Endothelial cell of umbilical vein (primary cell): Measurements from ENCODE around the gene GEMIN5. TPM values are rescaled to one million over a fixed set of nuclear protein-coding genes. Genes with fewer than 3 reads are reported as not detected.

ENCODE experiments used
- BruUV-seq: library from RNA; stranded (reverse); fragments of 400-500 nt; replicated peaks from 2 replicates; lab custom pipeline; 2021; lab: Mats Ljungman, UMichigan
- CTCF ChIA-PET: fragments of 300-600, 350-600 bp; sonication (Branson Sonifier 250); formaldehyde crosslinking; loops from one replicate; lab custom pipeline; 2021; ENCODE audit warnings: antibody characterized with exemption, inconsistent platforms; lab: Charles Lee
- POLR2A ChIA-PET: fragments of 300-600, 350-600 bp; sonication (Branson Sonifier 250); formaldehyde crosslinking; loops from one replicate; lab custom pipeline; 2021; ENCODE audit warnings: antibody characterized with exemption, inconsistent platforms; lab: Charles Lee
- DNase-seq: peaks from one replicate; pipeline ENCODE4 v3.0.0-alpha.2; 2011; ENCODE audit warnings: low read depth, low spot score
- FAIRE-seq: peaks from 2 replicates; lab custom pipeline; 2011; peaks lifted over from hg19 to GRCh38; lab: Jason Lieb, UNC
- H2AFZ ChIP-seq: 2 replicates; pipeline ENCODE4 v1.6.0; 2012; ENCODE audit warnings: low read depth, low read length, control low read depth, inconsistent platforms
- H3K27ac ChIP-seq: 2 replicates; pipeline ENCODE4 v1.5.1; 2011; ENCODE audit warnings: low read depth, mild to moderate bottlenecking, control low read depth, low read length, moderate library complexity; ENCODE audit not compliant: insufficient read depth
- H3K27me3 ChIP-seq, 2 experiments: 2 replicates each; pipeline versions ENCODE4 v1.6.0 to v1.6.1; 2011; ENCODE audit warnings: low read length in 2 of 2, mixed read lengths in 1 of 2; ENCODE audit not compliant: control insufficient read depth in 2 of 2, insufficient read depth in 2 of 2
- H3K36me3 ChIP-seq, 2 experiments: 2 replicates in 1 of 2; 3 replicates in 1 of 2; pipeline ENCODE4 v1.5.1; 2011; ENCODE audit warnings: low read length in 2 of 2, mild to moderate bottlenecking in 1 of 2, moderate library complexity in 1 of 2; ENCODE audit not compliant: control insufficient read depth in 2 of 2, insufficient read depth in 2 of 2; ENCODE audit errors: extremely low read depth in 1 of 2
- H3K4me1 ChIP-seq: 3 replicates; pipeline ENCODE4 v1.5.1; 2011; ENCODE audit warnings: mild to moderate bottlenecking, low read length; ENCODE audit not compliant: control insufficient read depth, insufficient read depth; ENCODE audit errors: extremely low read depth
- H3K4me2 ChIP-seq: 2 replicates; pipeline ENCODE4 v1.6.1; 2011; ENCODE audit warnings: low read length, control low read depth, mixed read lengths; ENCODE audit not compliant: insufficient read depth
- H3K4me3 ChIP-seq, 3 experiments: fragments of 200-600 bp in 1 of 3; sonication (generic), shearing (Covaris generic) in 1 of 3; replicated peaks in 1 of 3; 2 replicates each; pipeline ENCODE4 v1.5.1; 2011 to 2016; ENCODE audit warnings: control low read depth in 3 of 3, low read length in 3 of 3, mild to moderate bottlenecking in 2 of 3, inconsistent platforms in 1 of 3, low read depth in 1 of 3, moderate library complexity in 1 of 3; ENCODE audit not compliant: insufficient read depth in 1 of 3
- H3K79me2 ChIP-seq: 2 replicates; pipeline ENCODE4 v1.6.0; 2012; ENCODE audit warnings: low read length, inconsistent platforms; ENCODE audit not compliant: control insufficient read depth, insufficient read depth
- H3K9ac ChIP-seq: replicated peaks from 2 replicates; pipeline ENCODE3; 2011; ENCODE audit warnings: low read length, control low read depth; ENCODE audit not compliant: insufficient read depth; ENCODE audit errors: extremely low read depth
- H3K9me1 ChIP-seq: replicated peaks from 3 replicates; pipeline ENCODE4 v1.6.0; 2011; ENCODE audit warnings: mild to moderate bottlenecking, low read length; ENCODE audit not compliant: control insufficient read depth, insufficient read depth; ENCODE audit errors: extremely low read depth
- H3K9me3 ChIP-seq: replicated peaks from 2 replicates; pipeline ENCODE4 v1.5.1; 2012; ENCODE audit warnings: low read length, inconsistent platforms; ENCODE audit not compliant: control insufficient read depth, insufficient read depth
- H4K20me1 ChIP-seq: replicated peaks from 2 replicates; pipeline ENCODE3; 2011; ENCODE audit warnings: mild to moderate bottlenecking, low read length; ENCODE audit not compliant: control insufficient read depth, insufficient read depth; ENCODE audit errors: extremely low read depth
- EZH2 ChIP-seq: IDR thresholded peaks from 2 replicates; pipeline ENCODE4 v1.6.1; 2012; ENCODE audit warnings: borderline replicate concordance, low read depth, mild to moderate bottlenecking, moderate library complexity, low read length, inconsistent platforms; ENCODE audit not compliant: severe bottlenecking
- FOS ChIP-seq: IDR thresholded peaks from 2 replicates; pipeline ENCODE4 v1.6.1; 2011; ENCODE audit warnings: mild to moderate bottlenecking, low read length, moderate library complexity, borderline replicate concordance; ENCODE audit not compliant: insufficient read depth
- GATA2 ChIP-seq: IDR thresholded peaks from 2 replicates; pipeline ENCODE4 v1.7.0; 2011; ENCODE audit warnings: low read depth, mild to moderate bottlenecking, moderate library complexity, mixed read lengths, low read length; ENCODE audit not compliant: insufficient read length, insufficient read depth
- JUN ChIP-seq: IDR thresholded peaks from 2 replicates; pipeline ENCODE4 v1.6.1; 2011; ENCODE audit warnings: borderline replicate concordance, low read depth; ENCODE audit not compliant: insufficient read length, insufficient read depth
- MYC ChIP-seq: IDR thresholded peaks from one replicate; pipeline ENCODE4 v1.6.1; 2011; ENCODE audit warnings: mild to moderate bottlenecking, low read depth, low read length
- POLR2A ChIP-seq: IDR thresholded peaks from 2 replicates; pipeline ENCODE4 v1.6.1; 2012; ENCODE audit warnings: low read depth, mild to moderate bottlenecking, control low read depth, low read length
- POLR2AphosphoS5 ChIP-seq: IDR thresholded peaks from 2 replicates; pipeline ENCODE4 v1.6.1; 2012; ENCODE audit warnings: low read depth, mild to moderate bottlenecking, control low read depth, low read length, moderate library complexity; ENCODE audit not compliant: insufficient read depth
- dilution Hi-C: fragments of 300-500 bp; cut with MboI; formaldehyde crosslinking; loops from one replicate; pipeline ENCODE4 v1.15.0; 2019; ENCODE audit warnings: low sequenced_read_pairs; ENCODE audit not compliant: extremely low pct_ligation_motif_present
- intact Hi-C: fragments of 100-400 bp; cut with micrococcal nuclease; formaldehyde crosslinking; loops from one replicate; pipeline ENCODE4 v1.10.0; 2022
- polyA plus RNA-seq, 4 experiments: library from polyadenylated mRNA; depleted of rRNA in 3 of 4; stranded (reverse) in 3 of 4; unstranded in 1 of 4; fragments of >200 nt; gene quantifications; 2 replicates each; pipeline versions ENCODE4 v1.2.1 to v1.2.3, GENCODE V29; 2011 to 2012; ENCODE audit warnings: missing spikeins in 1 of 4
- total RNA-seq: library from RNA; stranded (reverse); gene quantifications from 2 replicates; pipeline ENCODE4 v1.2.3, GENCODE V29; 2021
- TF ChIP-seq, protein P1 (sequence below), 2 donors: IDR thresholded peaks; 1 replicate in 1 of 2; 2 replicates in 1 of 2; pipeline ENCODE4 v1.5.1; 2011; ENCODE audit warnings: low read length in 2 of 2, mild to moderate bottlenecking in 2 of 2, moderate library complexity in 2 of 2, control low read depth in 1 of 2, inconsistent platforms in 1 of 2, low read depth in 1 of 2; ENCODE audit not compliant: insufficient read depth in 1 of 2; ENCODE audit errors: extremely low read depth in 1 of 2
- TF ChIP-seq, protein P2 (sequence below): IDR thresholded peaks from 2 replicates; pipeline ENCODE4 v1.6.1; 2011; ENCODE audit not compliant: insufficient read depth, insufficient read length

The GEMIN5 gene
- total and polyA plus RNA-seq, 2 donors (not counting 3 experiments of a cell fraction or from before 2014, with no cell fraction given) = 7.2 to 23.1 TPM

DNA sequence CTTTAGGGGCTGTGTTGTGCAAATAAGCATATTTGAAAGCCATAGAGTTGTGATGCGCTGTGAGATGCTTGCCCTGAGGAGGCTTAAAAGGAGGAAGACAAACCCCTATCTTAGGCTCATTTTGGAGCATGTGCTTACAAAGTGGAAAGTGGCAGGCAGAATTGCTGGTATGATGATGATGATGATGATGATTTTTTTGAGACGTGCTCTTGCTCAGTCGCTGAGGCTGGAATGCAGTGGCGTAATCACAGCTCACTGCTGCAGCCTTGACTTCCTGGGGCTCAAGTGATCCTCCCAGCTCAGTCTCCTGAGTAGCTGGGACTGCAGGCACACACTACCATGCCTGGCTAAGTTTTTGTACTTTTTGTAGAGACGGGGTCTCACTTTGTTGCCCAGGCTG lies 77.9 kb downstream of the GEMIN5 start:
- dilution Hi-C loops = no loop called here
- FAIRE-seq = no peak
- POLR2A ChIA-PET = no interaction called here

GRCh38 chr5:154858972-154859871 lies 78.8 kb downstream of the GEMIN5 start:
- dilution Hi-C loops = no loop called here
- peaks cover 5 to 6% of the 10 kb centered on the region in 2 experiments for H3K36me3 ChIP-seq
- ChIA-PET POLR2A (interaction anchor here (0.9 to 2.1 kb wide), 2 partner anchors 23 to 78 kb away, joined by 5 to 8 read pairs; partner anchors contain the start of gene GEMIN5), CTCF (interaction anchor here (0.9 to 1.6 kb wide), 2 partner anchors 22 to 208 kb away, joined by 3 to 7 read pairs; no protein-coding TSS in a partner anchor)
- H3K4me3 ChIP-seq = peak overlapping the region; percentile 94 to 100 (median 95)
- peak overlapping the region; percentile 90 for H3K4me2 ChIP-seq
- peak overlapping the region; percentile 95 for H3K27ac ChIP-seq
- TF ChIP-seq, protein P1, sequence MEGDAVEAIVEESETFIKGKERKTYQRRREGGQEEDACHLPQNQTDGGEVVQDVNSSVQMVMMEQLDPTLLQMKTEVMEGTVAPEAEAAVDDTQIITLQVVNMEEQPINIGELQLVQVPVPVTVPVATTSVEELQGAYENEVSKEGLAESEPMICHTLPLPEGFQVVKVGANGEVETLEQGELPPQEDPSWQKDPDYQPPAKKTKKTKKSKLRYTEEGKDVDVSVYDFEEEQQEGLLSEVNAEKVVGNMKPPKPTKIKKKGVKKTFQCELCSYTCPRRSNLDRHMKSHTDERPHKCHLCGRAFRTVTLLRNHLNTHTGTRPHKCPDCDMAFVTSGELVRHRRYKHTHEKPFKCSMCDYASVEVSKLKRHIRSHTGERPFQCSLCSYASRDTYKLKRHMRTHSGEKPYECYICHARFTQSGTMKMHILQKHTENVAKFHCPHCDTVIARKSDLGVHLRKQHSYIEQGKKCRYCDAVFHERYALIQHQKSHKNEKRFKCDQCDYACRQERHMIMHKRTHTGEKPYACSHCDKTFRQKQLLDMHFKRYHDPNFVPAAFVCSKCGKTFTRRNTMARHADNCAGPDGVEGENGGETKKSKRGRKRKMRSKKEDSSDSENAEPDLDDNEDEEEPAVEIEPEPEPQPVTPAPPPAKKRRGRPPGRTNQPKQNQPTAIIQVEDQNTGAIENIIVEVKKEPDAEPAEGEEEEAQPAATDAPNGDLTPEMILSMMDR (IDR thresholded peaks at IDR 0.05; ENCODE audit: extremely low read depth in 1 of 2, insufficient read depth in 1 of 2, low read depth in 1 of 2, low read length in 2 of 2) = no peak
- TF ChIP-seq EZH2 (no peak), MYC (no peak), POLR2AphosphoS5 (no peak), JUN (no peak), FOS (no peak), POLR2A (no peak)
- TF ChIP-seq, protein P2, sequence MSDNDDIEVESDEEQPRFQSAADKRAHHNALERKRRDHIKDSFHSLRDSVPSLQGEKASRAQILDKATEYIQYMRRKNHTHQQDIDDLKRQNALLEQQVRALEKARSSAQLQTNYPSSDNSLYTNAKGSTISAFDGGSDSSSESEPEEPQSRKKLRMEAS = no peak
- peaks cover 27% of the 10 kb centered on the region for H3K4me1 ChIP-seq
- peaks cover 3% of the 10 kb centered on the region for H4K20me1 ChIP-seq
- intact Hi-C loops = loop anchor here (1.0 to 10.0 kb wide), 8 partner anchors 46 to 574 kb away; partner anchors contain the start of genes GEMIN5, LARP1 and SAP30L
- peak overlapping the region; percentile 63 for H2AFZ ChIP-seq
- DNase-seq (peak; percentile 57), FAIRE-seq (peak; percentile 80)
- H3K9me1 ChIP-seq = no peaks in the 10 kb centered on the region
- BruUV-seq = TSS peak; percentile 34
- H3K27me3 ChIP-seq = no peaks in the 10 kb centered on the region
- peak overlapping the region; percentile 98 for H3K9ac ChIP-seq
- no peaks in the 10 kb centered on the region for H3K9me3 ChIP-seq
- H3K79me2 ChIP-seq = peaks cover 55% of the 10 kb centered on the region

More for the DNA sequence above, 77.9 kb downstream of the GEMIN5 start:
- TF ChIP-seq POLR2A (no peak), GATA2 (no peak)
- TF ChIP-seq, protein P2 = no peak
- Histone ChIP-seq H3K27ac (no peak overlapping the region), H3K4me1 (peaks cover 27% of the 10 kb centered on the region), H2AFZ (no peak overlapping the region), H3K79me2 (peaks cover 61% of the 10 kb centered on the region), H3K9ac (peak overlapping the region; percentile 98), H3K27me3 (no peaks in the 10 kb centered on the region), H3K9me3 (no peaks in the 10 kb centered on the region), H4K20me1 (peaks cover 3% of the 10 kb centered on the region), H3K4me2 (peak overlapping the region; percentile 90), H3K4me3 (peak overlapping the region; percentile 94 to 100 (median 95)), H3K36me3 (peaks cover 6 to 8% of the 10 kb centered on the region in 2 experiments), H3K9me1 (no peaks in the 10 kb centered on the region)
- intact Hi-C loops = no loop called here
- peak; percentile 25 for DNase-seq
- CTCF ChIA-PET = interaction anchor here (0.9 to 1.6 kb wide), 2 partner anchors 9 to 209 kb away, joined by 3 to 7 read pairs; no protein-coding TSS in a partner anchor
- BruUV-seq = no TSS peak
